HEK293 (cell line): Measurements from ENCODE around the gene LMCD1.

Source experiments
- CTCF ChIA-PET: fragments of 350-600 bp; formaldehyde crosslinking; extraction: SDS; loops from one replicate; lab custom pipeline; 2021; ENCODE audit warnings: antibody characterized with exemption; lab: Yijun Ruan, JAX
- POLR2A ChIA-PET: fragments of 300-600 bp; formaldehyde crosslinking; extraction: SDS; loops from one replicate; lab custom pipeline; 2020; ENCODE audit warnings: antibody characterized with exemption, inconsistent platforms; lab: Yijun Ruan, JAX
- H3K27ac ChIP-seq: fragments of 200-500 bp; sonication (Bioruptor generic); 2 replicates; pipeline ENCODE4 v1.5.1; 2014; ENCODE audit warnings: low read depth, low read length, control low read depth, inconsistent platforms; ENCODE audit errors: extremely low read depth
- H3K36me3 ChIP-seq, 2 experiments: fragments of 200-500 bp in 1 of 2; sonication (Bioruptor generic) in 1 of 2; 1 replicate in 1 of 2; 2 replicates in 1 of 2; pipeline ENCODE4 v1.5.1; 2014 to 2017; ENCODE audit warnings: inconsistent platforms in 2 of 2, low read length in 2 of 2; ENCODE audit not compliant: control insufficient read depth in 2 of 2, insufficient read depth in 1 of 2
- H3K4me1 ChIP-seq: fragments of 200-500 bp; sonication (Bioruptor generic); 2 replicates; pipeline ENCODE4 v1.5.1; 2014; ENCODE audit warnings: mild to moderate bottlenecking, low read length, inconsistent platforms; ENCODE audit not compliant: control insufficient read depth, insufficient read depth
- H3K4me3 ChIP-seq: 2 replicates; pipeline ENCODE4 v1.5.1; 2011; ENCODE audit warnings: low read depth, mild to moderate bottlenecking, control low read depth, low read length, moderate library complexity
- H3K9me3 ChIP-seq: fragments of 200-500 bp; sonication (Bioruptor generic); 2 replicates; pipeline ENCODE4 v1.5.1; 2014; ENCODE audit warnings: low read depth, low read length, inconsistent platforms; ENCODE audit not compliant: control insufficient read depth, insufficient read depth
- EGR2 ChIP-seq: fragments of 450-650 bp; formaldehyde crosslinking; IDR thresholded peaks from 2 replicates; pipeline ENCODE4 v1.5.1; 2016; ENCODE audit warnings: low read depth, missing biosample characterization, missing genetic modification characterization
- HIC1 ChIP-seq: fragments of 450-650 bp; formaldehyde crosslinking; IDR thresholded peaks from 2 replicates; pipeline ENCODE4 v1.5.1; 2016; ENCODE audit warnings: missing biosample characterization, missing genetic modification characterization
- MZF1 ChIP-seq: fragments of 450-650 bp; formaldehyde crosslinking; IDR thresholded peaks from 2 replicates; pipeline ENCODE4 v1.5.1; 2017; ENCODE audit warnings: missing biosample characterization, missing genetic modification characterization, borderline replicate concordance
- PBX3 ChIP-seq: sonication (generic); formaldehyde crosslinking; IDR thresholded peaks from 2 replicates; pipeline ENCODE4 v1.8.1; 2022; ENCODE audit warnings: mild to moderate bottlenecking, moderate library complexity, missing genetic modification reagents
- SCRT2 ChIP-seq: fragments of 450-650 bp; formaldehyde crosslinking; IDR thresholded peaks from 2 replicates; pipeline ENCODE4 v1.5.1; 2016; ENCODE audit warnings: missing biosample characterization, missing genetic modification characterization
- SP3 ChIP-seq: fragments of 450-650 bp; formaldehyde crosslinking; IDR thresholded peaks from 2 replicates; pipeline ENCODE4 v1.5.1; 2016; ENCODE audit warnings: missing biosample characterization, missing genetic modification characterization
- ZBTB20 ChIP-seq: fragments of 450-650 bp; formaldehyde crosslinking; IDR thresholded peaks from 2 replicates; pipeline ENCODE4 v1.5.1; 2016; ENCODE audit warnings: missing biosample characterization, missing genetic modification characterization
- ZNF10 ChIP-seq: fragments of 450-650 bp; formaldehyde crosslinking; IDR thresholded peaks from 2 replicates; pipeline ENCODE4 v1.5.1; 2017; ENCODE audit warnings: missing biosample characterization, missing genetic modification characterization
- ZNF16 ChIP-seq: fragments of 450-650 bp; formaldehyde crosslinking; IDR thresholded peaks from 2 replicates; pipeline ENCODE4 v1.5.1; 2016; ENCODE audit warnings: low read depth, missing biosample characterization, missing genetic modification characterization
- ZNF169 ChIP-seq: fragments of 450-650 bp; formaldehyde crosslinking; IDR thresholded peaks from 2 replicates; pipeline ENCODE4 v1.5.1; 2016; ENCODE audit warnings: missing biosample characterization, missing genetic modification characterization
- ZNF184 ChIP-seq: fragments of 450-650 bp; IDR thresholded peaks from 2 replicates; pipeline ENCODE4 v1.5.1; 2018; ENCODE audit warnings: missing biosample characterization, mild to moderate bottlenecking, missing genetic modification characterization
- ZNF266 ChIP-seq: fragments of 450-650 bp; formaldehyde crosslinking; IDR thresholded peaks from 2 replicates; pipeline ENCODE4 v1.5.1; 2016; ENCODE audit warnings: missing biosample characterization, missing genetic modification characterization, low read depth
- ZNF274 ChIP-seq, 2 experiments: fragments of 200-500 bp in 1 of 2; fragments of 450-650 bp in 1 of 2; sonication (Bioruptor generic) in 1 of 2; formaldehyde crosslinking in 1 of 2; IDR thresholded peaks; 2 replicates each; pipeline versions ENCODE4 v1.5.1 to v1.6.1; 2014 to 2016; ENCODE audit warnings: borderline replicate concordance in 1 of 2, inconsistent platforms in 1 of 2, low read length in 1 of 2, missing biosample characterization in 1 of 2, missing genetic modification characterization in 1 of 2
- ZNF280C ChIP-seq: fragments of 450-650 bp; formaldehyde crosslinking; IDR thresholded peaks from 2 replicates; pipeline ENCODE4 v1.5.1; 2016; ENCODE audit warnings: missing biosample characterization, missing genetic modification characterization
- ZNF366 ChIP-seq: fragments of 450-650 bp; formaldehyde crosslinking; conservative IDR thresholded peaks from 2 replicates; pipeline ENCODE4 v1.5.1; 2016; ENCODE audit warnings: missing biosample characterization, missing genetic modification characterization
- ZNF404 ChIP-seq: fragments of 450-650 bp; formaldehyde crosslinking; IDR thresholded peaks from 2 replicates; pipeline ENCODE4 v1.5.1; 2017; ENCODE audit warnings: missing biosample characterization, missing genetic modification characterization
- ZNF433 ChIP-seq: fragments of 450-650 bp; formaldehyde crosslinking; IDR thresholded peaks from 2 replicates; pipeline ENCODE4 v1.5.1; 2016; ENCODE audit warnings: missing biosample characterization, missing genetic modification characterization, low read depth
- ZNF48 ChIP-seq: fragments of 450-650 bp; formaldehyde crosslinking; IDR thresholded peaks from 2 replicates; pipeline ENCODE4 v1.5.1; 2016; ENCODE audit warnings: missing biosample characterization, missing genetic modification characterization
- ZNF530 ChIP-seq: fragments of 450-650 bp; formaldehyde crosslinking; IDR thresholded peaks from 2 replicates; pipeline ENCODE4 v1.5.1; 2016; ENCODE audit warnings: low read depth, missing biosample characterization, missing genetic modification characterization
- ZNF664 ChIP-seq: fragments of 450-650 bp; formaldehyde crosslinking; IDR thresholded peaks from 2 replicates; pipeline ENCODE4 v1.5.1; 2016; ENCODE audit warnings: missing biosample characterization, missing genetic modification characterization
- ZNF670 ChIP-seq: fragments of 450-650 bp; formaldehyde crosslinking; IDR thresholded peaks from 2 replicates; pipeline ENCODE4 v1.5.1; 2016; ENCODE audit warnings: missing biosample characterization, missing genetic modification characterization, low read depth
- ZNF747 ChIP-seq: fragments of 450-650 bp; formaldehyde crosslinking; IDR thresholded peaks from 2 replicates; pipeline ENCODE4 v1.5.1; 2016; ENCODE audit warnings: missing biosample characterization, missing genetic modification characterization
- ZNF776 ChIP-seq: fragments of 450-650 bp; formaldehyde crosslinking; IDR thresholded peaks from 2 replicates; pipeline ENCODE4 v1.5.0; 2017; ENCODE audit warnings: missing biosample characterization, missing genetic modification characterization, borderline replicate concordance

The LMCD1 gene

GRCh38 chr3:8546609-8547008, 45.0 kb downstream of the LMCD1 start:
- POLR2A ChIA-PET = no interaction called here
- CTCF ChIA-PET = interaction anchor here (0.7 to 1.0 kb wide), 2 partner anchors 84 to 307 kb away, joined by 4 to 5 read pairs; no protein-coding TSS in a partner anchor
- Histone ChIP-seq H3K36me3 (peaks cover 3 to 35% of the 10 kb centered on the region in 2 experiments; a peak in 2 of 3 replicates), H3K4me3 (no peak overlapping the region), H3K4me1 (no peaks in the 10 kb centered on the region), H3K9me3 (no peaks in the 10 kb centered on the region), H3K27ac (no peak overlapping the region)
- TF ChIP-seq HIC1 = no peak
- TF ChIP-seq ZNF747 = no peak
- no peak for TF ChIP-seq ZNF48 (tag by site-specific recombination)
- TF ChIP-seq ZNF530 (tag by site-specific recombination) = no peak
- no peak for TF ChIP-seq ZNF664
- no peak for TF ChIP-seq ZNF366 (tag by site-specific recombination)
- no peak for TF ChIP-seq ZNF670 (tag by site-specific recombination)
- no peak for TF ChIP-seq ZNF16 (tag by site-specific recombination)
- TF ChIP-seq ZNF280C (tag by site-specific recombination) = no peak
- no peak for TF ChIP-seq ZBTB20
- TF ChIP-seq ZNF274 (IDR thresholded peaks at IDR 0.05; ENCODE audit: low read length) = no peak
- no peak for TF ChIP-seq ZNF274 (tag by site-specific recombination; IDR thresholded peaks at IDR 0.05; ENCODE audit: borderline replicate concordance)
- TF ChIP-seq SP3 (tag by site-specific recombination) = no peak
- no peak for TF ChIP-seq MZF1
- TF ChIP-seq ZNF10 (tag by site-specific recombination) = no peak
- no peak for TF ChIP-seq ZNF184
- no peak for TF ChIP-seq ZNF169 (tag by site-specific recombination)
- no peak for TF ChIP-seq ZNF776 (tag by site-specific recombination)
- no peak for TF ChIP-seq EGR2 (tag by site-specific recombination)
- no peak for TF ChIP-seq SCRT2 (tag by site-specific recombination)

- ChIA-PET CTCF (interaction anchor here (1.0 kb wide), 1 partner anchor 59 kb away, joined by 3 read pairs; no protein-coding TSS in a partner anchor), POLR2A (no interaction called here)
- no peak overlapping the region for H3K27ac ChIP-seq
- no peaks in the 10 kb centered on the region for H3K9me3 ChIP-seq
- no peak overlapping the region for H3K4me3 ChIP-seq
- H3K4me1 ChIP-seq = no peaks in the 10 kb centered on the region
- TF ChIP-seq ZNF433 (tag by site-specific recombination) (no peak), ZNF404 (no peak), PBX3 (CRISPR knock-in tag) (no peak), ZNF266 (no peak)
- H3K36me3 ChIP-seq = peaks cover 3 to 42% of the 10 kb centered on the region in 2 experiments; a peak in 2 of 3 replicates
These were observed 47.1 kb downstream of the LMCD1 start for GRCh38 chr3:8548502-8549275.
